Ramos (cell line): Measurements from ENCODE around the gene CDC23.
"Not testable (repeated sequence)": the region's sequence is repeated elsewhere in the genome, so short reads cannot be mapped to it uniquely, and the experiment has no call there.

Experiments used
- in situ Hi-C: fragments of 300-500 bp; cut with MboI; formaldehyde crosslinking; loops from one replicate; pipeline ENCODE4 v1.14.3; 2022; ENCODE audit warnings: low sequenced_read_pairs; ENCODE audit not compliant: unreplicated experiment

CDC23 gene

GRCh38 chr5:138148811-138149210 is 64.3 kb downstream of the CDC23 start:
- in situ Hi-C loops, result no loop called here

- in situ Hi-C loops, result not testable (repeated sequence)
Measured at GRCh38 chr5:138143578-138143977, 69.5 kb downstream of the CDC23 start.

GRCh38 chr5:138141734-138142133 is 71.4 kb downstream of the CDC23 start:
- in situ Hi-C loops, result no loop called here

GRCh38 chr5:138140268-138140667 is 72.9 kb downstream of the CDC23 start:
- in situ Hi-C loops, result no loop called here

DNA sequence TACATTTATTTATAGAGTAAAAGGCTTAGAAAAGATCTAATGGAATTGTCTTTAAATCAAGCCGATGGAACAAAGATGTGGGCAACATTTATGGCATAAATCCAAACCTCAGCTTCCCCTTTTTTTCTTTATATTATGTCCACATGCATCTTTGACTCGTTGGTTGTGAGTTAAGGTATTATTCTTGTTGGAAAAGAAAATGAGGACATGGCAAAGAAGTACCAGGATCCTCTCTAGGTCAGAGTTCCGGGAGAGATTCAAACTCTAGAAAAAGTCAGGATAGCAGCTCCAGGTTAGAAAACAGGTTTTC is 73.4 kb downstream of the CDC23 start:
- in situ Hi-C loops, result no loop called here

GRCh38 chr5:138138949-138139780 is 74.0 kb downstream of the CDC23 start, which contains the start of gene NME5:
TSS of gene NME5 (minus strand) at chr5:138139428. CDS start at chr5:138138780, 648 bp downstream.
- in situ Hi-C loops, result no loop called here
